Pancreas (tissue), 10 donors: ENCODE data around the gene SOCS3. TPM values are rescaled to one million over a fixed set of nuclear protein-coding genes. Genes with fewer than 3 reads are reported as not detected.

ENCODE experiments used
- ATAC-seq, 4 donors: fragments of 200-7000 bp; cut with Tn5 transposase; one replicate each; pipeline versions ENCODE4 v1.8.0 to v1.9.1; 2020; ENCODE audit warnings: mild to moderate bottlenecking in 4 of 4, moderate library complexity in 4 of 4
- DNase-seq, 6 donors: peaks; one replicate each; pipeline ENCODE4 v3.0.0-alpha.2; 2020
- FAIRE-seq: peaks from 2 replicates; lab custom pipeline; 2012; peaks lifted over from hg19 to GRCh38; lab: Jason Lieb, UNC
- H3K27ac ChIP-seq, 4 donors: fragments of 200-600 bp; sonication (generic); 1 replicate in 3 of 4; 2 replicates in 1 of 4; pipeline versions ENCODE4 v1.5.0 to v1.8.0; 2020
- H3K27me3 ChIP-seq, 4 donors: fragments of 200-600 bp; one replicate each; pipeline ENCODE4 v1.8.0; 2021
- H3K36me3 ChIP-seq, 3 donors: fragments of 200-600 bp; sonication (generic) in 1 of 3; one replicate each; pipeline versions ENCODE4 v1.5.0 to v1.8.0; 2020 to 2021
- H3K4me1 ChIP-seq, 3 donors: fragments of 200-600 bp; one replicate each; pipeline ENCODE4 v1.8.0; 2021
- H3K4me3 ChIP-seq, 4 donors: fragments of 200-600 bp; sonication (generic) in 2 of 4; one replicate each; pipeline versions ENCODE4 v1.5.0 to v1.8.0; 2020 to 2021
- H3K9me3 ChIP-seq, 4 donors: fragments of 200-600 bp; one replicate each; pipeline ENCODE4 v1.8.0; 2021
- CTCF ChIP-seq, 4 donors: fragments of 200-600 bp; sonication (generic) in 3 of 4; IDR thresholded peaks; one replicate each; pipeline versions ENCODE4 v1.5.0 to v1.8.0; 2021; ENCODE audit warnings: antibody characterized with exemption in 4 of 4
- WGBS, 2 donors: extraction: QIAGEN DNeasy Blood & Tissue Kit; methylation state at CpG; one replicate each; pipeline ENCODE4 v1.1.7; 2013; 5-methylcytosine and 5-hydroxymethylcytosine counted together
- intact Hi-C, 3 donors: fragments of 100-400 bp; cut with DNase I; formaldehyde crosslinking; loops; one replicate each; pipeline versions ENCODE4 v1.11.1 to v1.14.2; 2022
- polyA plus RNA-seq, 2 donors: library from polyadenylated mRNA; stranded (reverse); fragments of 200-250 nt; gene quantifications; one replicate each; pipeline ENCODE4 v1.2.3, GENCODE V29; 2013
- total RNA-seq, 6 donors: library from RNA; stranded (reverse); fragmentation: NEBNext Ultra II Directional in 4 of 6; extraction: Animal tissue kit (Norgen Biotek cat#: 25700) in 4 of 6; gene quantifications; one replicate each; pipeline versions ENCODE4 v1.2.1 to v1.2.4, GENCODE V29; 2021 to 2023
- donor health status: healthy with polysubstance abuse.
- donor health status: DM: no; HTN: no; CAD: no; lungs with moderate emphysema.
- donor health status: DM: no; HTN: no; CAD: no.
- donor health status: control.
- donor health status: control.
- donor health status: Bipolar disorder and iron deficiency.
- donor health status: DM: yes; HTN: yes; CAD: no.
- donor health status: DM: no; HTN: no; CAD: no.
- donor health status: DM: no; HTN: no; CAD: no.
- donor health status: DM: yes; HTN: yes; CAD: no.

Gene SOCS3
- total and polyA plus RNA-seq, 8 donors = 5.7 to 53.3 (median 22.8) TPM

GRCh38 chr17:78367193-78367592 is 7.3 kb upstream of the SOCS3 start:
- FAIRE-seq = no peak
- TF ChIP-seq CTCF (IDR thresholded peaks at IDR 0.05) = no peak
- H3K27ac ChIP-seq = no peak overlapping the region

DNA sequence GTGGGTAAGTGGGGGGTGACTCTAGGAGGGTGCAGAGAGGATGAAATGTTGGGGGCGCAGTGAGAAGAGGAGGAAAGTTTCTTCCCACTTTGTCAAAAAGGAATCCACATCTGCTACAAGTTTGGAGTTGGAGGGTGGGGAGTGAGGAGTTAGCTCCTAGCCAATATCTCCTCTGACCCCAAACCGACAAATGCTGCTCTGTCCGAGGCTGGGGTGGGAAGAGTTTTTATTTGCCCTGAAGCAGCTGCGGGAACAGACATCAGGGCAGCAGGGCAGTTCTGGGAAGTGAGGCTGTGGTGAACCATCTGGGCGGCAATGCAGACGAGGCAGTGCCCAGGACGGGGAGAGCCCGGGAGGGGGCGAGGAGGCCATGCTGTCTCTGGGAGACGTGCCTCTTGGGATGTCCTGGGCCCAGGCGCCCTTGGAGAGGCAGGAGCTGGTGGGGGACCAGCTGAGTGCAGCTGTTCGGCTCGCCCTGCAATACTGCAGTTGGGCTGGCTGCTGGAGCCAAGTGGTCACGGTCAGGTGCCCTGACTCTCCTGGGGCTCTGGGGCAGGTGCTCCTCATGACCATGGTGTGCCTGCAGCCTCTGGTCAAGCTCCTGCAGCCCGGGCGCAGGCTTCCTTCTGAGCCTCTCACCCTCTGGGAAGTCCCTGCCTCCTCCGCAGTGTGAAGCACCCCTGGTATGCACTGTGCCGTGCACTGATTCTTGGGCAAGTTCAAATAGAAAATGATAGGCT is 6.4 kb upstream of the SOCS3 start:
- Histone ChIP-seq H3K27me3 (no peaks in the 10 kb centered on the region), H3K27ac (no peak overlapping the region), H3K4me3 (no peak overlapping the region), H3K4me1 (no peaks in the 10 kb centered on the region), H3K9me3 (no peaks in the 10 kb centered on the region), H3K36me3 (no peaks in the 10 kb centered on the region)
- ATAC-seq (no peak), DNase-seq (no peak), FAIRE-seq (no peak)
- 65 to 66% methylated on average over 17 to 18 of the region's 18 CpGs for WGBS, 2 donors
- no peak for TF ChIP-seq CTCF (IDR thresholded peaks at IDR 0.05)
- intact Hi-C loops = no loop called here

More at GRCh38 chr17:78367193-78367592, 7.3 kb upstream of the SOCS3 start:
- DNase-seq (no peak), ATAC-seq (no peak)
- H3K4me1 ChIP-seq = no peaks in the 10 kb centered on the region
- H3K9me3 ChIP-seq = no peaks in the 10 kb centered on the region
- H3K36me3 ChIP-seq = no peaks in the 10 kb centered on the region
- whole genome bisulfite sequencing, 2 donors = 65 to 73% methylated on average over 5 of the region's 5 CpGs
- H3K4me3 ChIP-seq = no peak overlapping the region
- no peaks in the 10 kb centered on the region for H3K27me3 ChIP-seq
- intact Hi-C loops = no loop called here

DNA sequence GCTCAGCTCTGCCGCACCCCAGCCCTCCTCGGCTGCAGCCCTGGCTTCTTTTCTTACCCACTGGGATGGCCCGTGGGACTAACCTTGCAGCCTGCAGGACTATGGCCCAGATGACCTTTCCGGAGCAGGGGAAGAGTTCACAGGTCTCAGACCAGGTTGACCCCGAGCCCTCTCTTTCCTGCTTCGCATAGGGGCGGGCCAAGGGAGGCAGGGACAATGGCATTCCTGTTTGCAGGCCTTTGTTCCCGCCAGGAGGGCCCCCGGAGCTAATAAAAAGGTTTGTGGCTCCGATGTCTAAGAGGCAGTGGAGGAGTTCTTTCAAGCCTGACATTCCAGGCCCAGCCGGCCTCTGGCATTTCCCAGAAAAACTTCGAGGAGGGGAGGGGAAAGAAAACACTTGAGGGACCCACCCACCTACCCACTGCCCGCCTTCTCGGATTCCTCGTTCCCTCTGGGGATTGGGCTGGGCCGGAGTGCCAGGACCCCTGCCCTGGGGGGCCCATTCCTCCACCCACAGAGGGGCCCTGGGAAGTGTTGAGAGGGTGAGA is 5.8 kb upstream of the SOCS3 start:
- ATAC-seq (no peak), DNase-seq (no peak), FAIRE-seq (no peak)
- H3K4me3 ChIP-seq = no peak overlapping the region
- intact Hi-C loops = no loop called here
- TF ChIP-seq CTCF (IDR thresholded peaks at IDR 0.05) = no peak
- WGBS, 2 donors = 58 to 64% methylated on average over 16 of the region's 16 CpGs
- H3K27ac ChIP-seq = no peak overlapping the region
- no peaks in the 10 kb centered on the region for H3K36me3 ChIP-seq
- no peaks in the 10 kb centered on the region for H3K27me3 ChIP-seq
- H3K9me3 ChIP-seq = no peaks in the 10 kb centered on the region
- no peaks in the 10 kb centered on the region for H3K4me1 ChIP-seq

DNA sequence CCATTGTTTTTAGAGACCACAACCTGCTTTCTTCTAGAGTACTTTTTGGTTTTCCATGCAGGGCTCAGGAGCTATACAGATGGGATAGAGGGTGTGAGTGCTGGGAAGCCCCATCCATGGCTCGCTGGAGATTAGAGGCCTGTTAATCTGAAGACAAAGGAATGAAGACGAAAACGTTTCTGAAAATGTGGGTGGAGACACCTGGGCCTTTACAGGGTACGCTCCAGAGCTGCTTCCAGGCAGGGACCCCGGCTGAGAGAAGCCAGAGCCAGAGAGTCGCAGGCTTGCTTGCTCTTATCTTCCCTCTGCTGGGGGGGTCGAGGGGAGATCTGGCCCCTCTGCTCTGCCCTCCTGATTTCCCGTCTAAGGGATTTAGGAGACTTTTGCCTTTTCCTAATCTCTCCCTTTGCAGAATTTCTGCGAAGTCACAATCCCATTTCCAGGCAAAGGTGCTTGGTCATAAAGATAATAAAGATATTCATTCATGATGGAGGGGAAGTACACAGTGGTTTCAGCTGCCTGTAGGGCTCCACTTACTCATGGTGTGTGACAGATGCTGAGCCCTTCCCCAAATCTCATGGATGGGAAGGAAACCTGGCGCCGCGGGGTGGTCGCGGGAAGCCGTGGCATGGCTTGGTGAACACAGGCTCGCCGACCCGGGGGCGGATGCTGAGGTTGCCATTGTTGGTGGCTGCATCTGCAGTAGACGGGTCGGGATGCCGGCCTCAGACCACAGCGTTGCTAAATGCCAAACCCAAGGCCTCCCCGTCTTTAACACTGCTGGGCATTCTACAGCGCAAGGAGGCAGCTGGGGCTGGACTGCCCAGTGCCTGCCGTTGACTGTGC is 4.8 kb upstream of the SOCS3 start:
- H3K27ac ChIP-seq = no peak overlapping the region
- 59 to 71% methylated on average over 26 of the region's 26 CpGs for WGBS, 2 donors
- H3K27me3 ChIP-seq = no peaks in the 10 kb centered on the region
- intact Hi-C loops = loop anchor here in 2 of 3 donors (5.0 kb wide), 2 partner anchors 53 to 58 kb away; no protein-coding TSS in a partner anchor
- no peaks in the 10 kb centered on the region for H3K36me3 ChIP-seq
- H3K4me1 ChIP-seq = no peaks in the 10 kb centered on the region
- FAIRE-seq = no peak
- DNase-seq = no peak
- no peak for ATAC-seq
- H3K4me3 ChIP-seq = no peak overlapping the region
- no peaks in the 10 kb centered on the region for H3K9me3 ChIP-seq
- no peak for TF ChIP-seq CTCF (IDR thresholded peaks at IDR 0.05)
